Osteoblast (primary cell): ENCODE measurements around the gene HMGA1. TPM values are rescaled to one million over a fixed set of nuclear protein-coding genes. Genes with fewer than 3 reads are reported as not detected.

Source experiments
- DNase-seq: peaks from one replicate; pipeline ENCODE4 v3.0.0; 2011; ENCODE audit warnings: low spot score, mixed read lengths; ENCODE audit not compliant: insufficient read length; ENCODE audit errors: missing footprints
- H2AFZ ChIP-seq: 2 replicates; pipeline ENCODE4 v1.6.0; 2011; ENCODE audit warnings: mild to moderate bottlenecking, low read length
- H3K27ac ChIP-seq: 2 replicates; pipeline ENCODE4 v1.5.1; 2011; ENCODE audit warnings: mild to moderate bottlenecking, low read depth, low read length, moderate library complexity
- H3K27me3 ChIP-seq: 2 replicates; pipeline ENCODE4 v1.6.0; 2012; ENCODE audit warnings: mild to moderate bottlenecking, control low read depth, inconsistent platforms, low read length, moderate library complexity; ENCODE audit not compliant: insufficient read depth
- H3K36me3 ChIP-seq: 2 replicates; pipeline ENCODE4 v1.5.1; 2011; ENCODE audit warnings: mild to moderate bottlenecking, low read length, control low read depth, moderate library complexity; ENCODE audit not compliant: insufficient read depth
- H3K4me1 ChIP-seq: 2 replicates; pipeline ENCODE4 v1.5.1; 2011; ENCODE audit warnings: mild to moderate bottlenecking, low read length, control low read depth, moderate library complexity; ENCODE audit not compliant: insufficient read depth
- H3K4me2 ChIP-seq: 2 replicates; pipeline ENCODE4 v1.6.0; 2011; ENCODE audit warnings: mild to moderate bottlenecking, low read length; ENCODE audit not compliant: insufficient read depth
- H3K4me3 ChIP-seq: fragments of 200-600 bp; sonication (generic); 3 replicates; pipeline ENCODE4 v1.5.1; 2012; ENCODE audit warnings: mild to moderate bottlenecking, low read length, inconsistent platforms; ENCODE audit not compliant: insufficient read depth
- H3K79me2 ChIP-seq: 2 replicates; pipeline ENCODE4 v1.6.0; 2012; ENCODE audit warnings: mild to moderate bottlenecking, low read length, control low read depth, inconsistent platforms; ENCODE audit not compliant: insufficient read depth
- H3K9me3 ChIP-seq: 2 replicates; pipeline ENCODE4 v1.5.1; 2011; ENCODE audit warnings: low read depth, low read length, control low read depth
- H4K20me1 ChIP-seq: 2 replicates; pipeline ENCODE4 v1.6.0; 2012; ENCODE audit warnings: mild to moderate bottlenecking, low read length, control low read depth; ENCODE audit not compliant: insufficient read depth
- CTCF ChIP-seq: IDR thresholded peaks from 2 replicates; pipeline ENCODE4 v1.5.1; 2011; ENCODE audit warnings: mild to moderate bottlenecking, low read depth, low read length, moderate library complexity; ENCODE audit errors: extremely low read depth
- total RNA-seq: library from RNA; depleted of rRNA; stranded (reverse); fragments of >200 nt; gene quantifications from 2 replicates; pipeline ENCODE4 v1.2.3, GENCODE V29; 2012

HMGA1 gene
- total RNA-seq, 1 donor, result 59.4 TPM

- H3K9me3 ChIP-seq, result no peaks in the 10 kb centered on the region
- no peak overlapping the region for H3K4me2 ChIP-seq
- no peak overlapping the region for H2AFZ ChIP-seq
- no peaks in the 10 kb centered on the region for H3K27me3 ChIP-seq
- no peaks in the 10 kb centered on the region for H4K20me1 ChIP-seq
- no peaks in the 10 kb centered on the region for H3K79me2 ChIP-seq
- H3K4me1 ChIP-seq, result no peaks in the 10 kb centered on the region
- TF ChIP-seq CTCF, result no peak
- H3K27ac ChIP-seq, result no peak overlapping the region
- H3K4me3 ChIP-seq, result no peak overlapping the region
- DNase-seq, result peak; percentile 59
- no peaks in the 10 kb centered on the region for H3K36me3 ChIP-seq
These were observed 35.6 kb downstream of the HMGA1 start for GRCh38 chr6:34272013-34272926.

GRCh38 chr6:34273242-34273805, 36.7 kb downstream of the HMGA1 start:
- DNase-seq, result peak; percentile 84
- no peak overlapping the region for H3K4me2 ChIP-seq
- no peaks in the 10 kb centered on the region for H3K36me3 ChIP-seq
- H3K4me3 ChIP-seq, result no peak overlapping the region
- no peaks in the 10 kb centered on the region for H4K20me1 ChIP-seq
- no peak for TF ChIP-seq CTCF
- no peaks in the 10 kb centered on the region for H3K9me3 ChIP-seq
- H3K79me2 ChIP-seq, result no peaks in the 10 kb centered on the region
- H2AFZ ChIP-seq, result no peak overlapping the region
- H3K4me1 ChIP-seq, result no peaks in the 10 kb centered on the region
- H3K27ac ChIP-seq, result no peak overlapping the region
- H3K27me3 ChIP-seq, result no peaks in the 10 kb centered on the region

- TF ChIP-seq CTCF, result no peak
- Histone ChIP-seq H3K4me1 (no peaks in the 10 kb centered on the region), H3K79me2 (no peaks in the 10 kb centered on the region)
These were observed 37.5 kb downstream of the HMGA1 start for GRCh38 chr6:34274129-34274528.

GRCh38 chr6:34275128-34275804, 38.6 kb downstream of the HMGA1 start:
- no peak for DNase-seq
- Histone ChIP-seq H3K27ac (no peak overlapping the region), H3K4me3 (no peak overlapping the region), H3K4me1 (no peaks in the 10 kb centered on the region), H2AFZ (no peak overlapping the region), H3K9me3 (no peaks in the 10 kb centered on the region), H3K36me3 (no peaks in the 10 kb centered on the region), H3K27me3 (no peaks in the 10 kb centered on the region), H3K79me2 (no peaks in the 10 kb centered on the region), H3K4me2 (no peak overlapping the region), H4K20me1 (no peaks in the 10 kb centered on the region)
- TF ChIP-seq CTCF, result no peak

More at GRCh38 chr6:34274129-34274528, 37.5 kb downstream of the HMGA1 start:
- Histone ChIP-seq H4K20me1 (no peaks in the 10 kb centered on the region), H3K27me3 (no peaks in the 10 kb centered on the region), H3K27ac (no peak overlapping the region), H3K9me3 (no peaks in the 10 kb centered on the region), H2AFZ (no peak overlapping the region), H3K36me3 (no peaks in the 10 kb centered on the region), H3K4me2 (no peak overlapping the region), H3K4me3 (no peak overlapping the region)
- DNase-seq, result peak; percentile 29
